CD4-positive, alpha-beta T cell (primary cell): ENCODE data around the gene ME3. TPM values are rescaled to one million over a fixed set of nuclear protein-coding genes. Genes with fewer than 3 reads are reported as not detected.

Experiments used
- ATAC-seq: fragments of 200-7000 bp; cut with Tn5 transposase; one replicate; pipeline ENCODE4 v1.10.0; 2022; ENCODE audit warnings: mild to moderate bottlenecking; ENCODE audit not compliant: poor library complexity
- CTCF ChIA-PET: fragments of 350-600 bp; sonication (Branson Sonifier 250); formaldehyde crosslinking; loops from one replicate; lab custom pipeline; 2021; ENCODE audit warnings: antibody characterized with exemption, inconsistent platforms; lab: Charles Lee
- POLR2A ChIA-PET: fragments of 350-600 bp; sonication (Branson Sonifier 250); formaldehyde crosslinking; loops from one replicate; lab custom pipeline; 2021; ENCODE audit warnings: antibody characterized with exemption, inconsistent platforms; lab: Charles Lee
- DNase-seq, 14 experiments: peaks; one replicate each; pipeline ENCODE4 v3.0.0-alpha.2; 2013 to 2020; ENCODE audit warnings: mixed read lengths in 2 of 14
- H3K27ac ChIP-seq, 2 donors: one replicate each; pipeline versions ENCODE4 v1.5.1 to v1.7.0; 2013; ENCODE audit warnings: low read length in 2 of 2, low read depth in 1 of 2, mild to moderate bottlenecking in 1 of 2
- H3K27me3 ChIP-seq, 2 experiments: 1 replicate in 1 of 2; 2 replicates in 1 of 2; pipeline versions ENCODE4 v1.6.1 to v1.7.0; 2013; ENCODE audit warnings: low read length in 2 of 2, control low read depth in 1 of 2, mild to moderate bottlenecking in 1 of 2, moderate library complexity in 1 of 2; ENCODE audit not compliant: insufficient read depth in 2 of 2, control insufficient read depth in 1 of 2
- H3K36me3 ChIP-seq: one replicate; pipeline ENCODE4 v1.6.1; 2013; ENCODE audit warnings: low read length, control low read depth; ENCODE audit not compliant: insufficient read depth
- H3K4me1 ChIP-seq: one replicate; pipeline ENCODE4 v1.6.1; 2013; ENCODE audit warnings: low read length, control low read depth; ENCODE audit not compliant: insufficient read depth
- H3K4me3 ChIP-seq: one replicate; pipeline ENCODE4 v1.5.1; 2013; ENCODE audit warnings: mild to moderate bottlenecking, low read length, moderate library complexity
- H3K9me3 ChIP-seq, 2 experiments: 1 replicate in 1 of 2; 2 replicates in 1 of 2; pipeline versions ENCODE4 v1.6.1 to v1.7.0; 2013; ENCODE audit warnings: low read length in 2 of 2, mild to moderate bottlenecking in 2 of 2, control low read depth in 1 of 2, moderate library complexity in 1 of 2; ENCODE audit not compliant: control insufficient read depth in 1 of 2, insufficient read depth in 1 of 2
- H3K27ac Mint-ChIP-seq: one replicate; pipeline ENCODE4 v1.8.0; 2020; ENCODE audit warnings: mixed read lengths
- H3K27me3 Mint-ChIP-seq: one replicate; pipeline ENCODE4 v1.8.0; 2021; ENCODE audit warnings: mixed read lengths
- H3K36me3 Mint-ChIP-seq: one replicate; pipeline ENCODE4 v1.8.0; 2021; ENCODE audit warnings: low read depth, mixed read lengths
- H3K4me1 Mint-ChIP-seq: one replicate; pipeline ENCODE4 v1.8.0; 2021; ENCODE audit warnings: low read depth, mixed read lengths
- H3K4me3 Mint-ChIP-seq: one replicate; pipeline ENCODE4 v1.8.0; 2020; ENCODE audit warnings: mild to moderate bottlenecking, mixed read lengths
- H3K9me3 Mint-ChIP-seq: one replicate; pipeline ENCODE4 v1.8.0; 2020; ENCODE audit warnings: mixed read lengths
- intact Hi-C, 2 experiments: fragments of 100-400 bp; cut with DNase I in 1 of 2; cut with micrococcal nuclease in 1 of 2; formaldehyde crosslinking; loops; one replicate each; pipeline versions ENCODE4 v1.15.1 to v1.9.0; 2023 to 2025; cut with DNase I, micrococcal nuclease
- total RNA-seq, 174 experiments: library from RNA in 2 of 174; stranded (reverse) in 2 of 174; gene quantifications; one replicate each; pipeline ENCODE4 v1.2.3 and lab custom pipeline; 2021 to 2026
- TF ChIP-seq, protein P1 (sequence below): fragments of 200-600 bp; IDR thresholded peaks from one replicate; pipeline ENCODE4 v1.8.0; 2022; ENCODE audit warnings: antibody characterized with exemption, mild to moderate bottlenecking

Gene ME3
- total RNA-seq, 2 experiments from 2014 or later: 9.1 to 10.6 TPM

GRCh38 chr11:86575208-86575855, 97.1 kb downstream of the ME3 start:
- H3K4me3 Mint-ChIP-seq: no peak overlapping the region
- ChIA-PET POLR2A (no interaction called here), CTCF (no interaction called here)
- no peak for ATAC-seq
- no peak overlapping the region for H3K27ac Mint-ChIP-seq
- H3K36me3 Mint-ChIP-seq: no peaks in the 10 kb centered on the region
- no peaks in the 10 kb centered on the region for H3K27me3 Mint-ChIP-seq
- intact Hi-C loops: no loop called here
- H3K27me3 ChIP-seq: no peaks in the 10 kb centered on the region
- H3K27ac ChIP-seq: no peak overlapping the region
- TF ChIP-seq, protein P1, sequence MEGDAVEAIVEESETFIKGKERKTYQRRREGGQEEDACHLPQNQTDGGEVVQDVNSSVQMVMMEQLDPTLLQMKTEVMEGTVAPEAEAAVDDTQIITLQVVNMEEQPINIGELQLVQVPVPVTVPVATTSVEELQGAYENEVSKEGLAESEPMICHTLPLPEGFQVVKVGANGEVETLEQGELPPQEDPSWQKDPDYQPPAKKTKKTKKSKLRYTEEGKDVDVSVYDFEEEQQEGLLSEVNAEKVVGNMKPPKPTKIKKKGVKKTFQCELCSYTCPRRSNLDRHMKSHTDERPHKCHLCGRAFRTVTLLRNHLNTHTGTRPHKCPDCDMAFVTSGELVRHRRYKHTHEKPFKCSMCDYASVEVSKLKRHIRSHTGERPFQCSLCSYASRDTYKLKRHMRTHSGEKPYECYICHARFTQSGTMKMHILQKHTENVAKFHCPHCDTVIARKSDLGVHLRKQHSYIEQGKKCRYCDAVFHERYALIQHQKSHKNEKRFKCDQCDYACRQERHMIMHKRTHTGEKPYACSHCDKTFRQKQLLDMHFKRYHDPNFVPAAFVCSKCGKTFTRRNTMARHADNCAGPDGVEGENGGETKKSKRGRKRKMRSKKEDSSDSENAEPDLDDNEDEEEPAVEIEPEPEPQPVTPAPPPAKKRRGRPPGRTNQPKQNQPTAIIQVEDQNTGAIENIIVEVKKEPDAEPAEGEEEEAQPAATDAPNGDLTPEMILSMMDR: no peak
- no peaks in the 10 kb centered on the region for H3K4me1 Mint-ChIP-seq
- no peaks in the 10 kb centered on the region for H3K9me3 Mint-ChIP-seq
- DNase-seq: no peak
- no peaks in the 10 kb centered on the region for H3K9me3 ChIP-seq
- H3K36me3 ChIP-seq: no peaks in the 10 kb centered on the region
- no peaks in the 10 kb centered on the region for H3K4me1 ChIP-seq
- no peak overlapping the region for H3K4me3 ChIP-seq

DNA sequence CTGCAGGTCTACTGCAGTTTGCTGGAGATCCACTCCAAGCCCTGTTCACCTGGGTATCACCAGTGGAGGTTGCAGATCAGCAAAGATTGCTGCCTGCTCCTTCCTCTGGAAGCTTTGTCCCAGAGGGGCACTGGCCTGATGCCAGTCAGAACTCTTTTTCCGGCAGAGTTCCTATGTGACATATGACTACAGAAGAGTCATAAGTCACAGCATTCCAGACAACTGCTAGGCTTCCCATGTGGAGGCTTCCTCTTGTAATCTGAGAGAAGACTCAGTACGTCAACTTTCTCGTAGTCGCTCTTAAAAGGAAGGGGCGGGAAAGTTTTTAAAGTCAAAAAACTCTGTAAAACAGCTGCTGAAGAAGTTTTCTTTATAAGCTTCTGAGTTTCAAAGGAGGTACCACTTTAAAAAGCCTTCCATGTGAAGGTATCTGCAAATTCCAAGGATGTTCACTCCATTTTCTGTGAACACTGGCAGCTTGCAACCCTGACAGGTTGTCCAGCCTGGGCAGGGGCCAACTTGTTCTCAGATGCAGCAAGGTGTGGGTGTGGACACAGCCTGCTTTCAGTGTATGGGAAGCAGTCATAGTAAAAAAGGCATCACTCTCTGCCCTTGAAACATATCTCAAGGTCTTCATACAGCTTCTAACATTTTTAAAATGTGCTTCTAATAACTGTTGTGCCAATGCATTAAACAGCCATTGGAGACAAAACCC, 97.8 kb downstream of the ME3 start:
- ATAC-seq (no peak), DNase-seq (no peak)
- intact Hi-C loops: no loop called here
- H3K4me3 ChIP-seq: no peak overlapping the region
- no peak overlapping the region for H3K27ac ChIP-seq
- CTCF ChIA-PET: no interaction called here
- TF ChIP-seq, protein P1: no peak
- Mint-ChIP-seq H3K9me3 (no peaks in the 10 kb centered on the region), H3K27me3 (no peaks in the 10 kb centered on the region), H3K27ac (no peak overlapping the region), H3K36me3 (no peaks in the 10 kb centered on the region), H3K4me3 (no peak overlapping the region), H3K4me1 (no peaks in the 10 kb centered on the region)
- H3K4me1 ChIP-seq: no peaks in the 10 kb centered on the region
- H3K9me3 ChIP-seq: no peaks in the 10 kb centered on the region
- no peaks in the 10 kb centered on the region for H3K27me3 ChIP-seq
- POLR2A ChIA-PET: no interaction called here
- H3K36me3 ChIP-seq: no peaks in the 10 kb centered on the region

- H3K9me3 ChIP-seq: no peaks in the 10 kb centered on the region
- H3K27ac ChIP-seq: no peak overlapping the region
- Mint-ChIP-seq H3K4me1 (no peaks in the 10 kb centered on the region), H3K27me3 (no peaks in the 10 kb centered on the region), H3K9me3 (no peaks in the 10 kb centered on the region), H3K36me3 (no peaks in the 10 kb centered on the region), H3K4me3 (no peak overlapping the region), H3K27ac (no peak overlapping the region)
- H3K4me1 ChIP-seq: no peaks in the 10 kb centered on the region
- intact Hi-C loops: no loop called here
- H3K36me3 ChIP-seq: no peaks in the 10 kb centered on the region
- ATAC-seq (no peak), DNase-seq (no peak)
- POLR2A ChIA-PET: no interaction called here
- no peaks in the 10 kb centered on the region for H3K27me3 ChIP-seq
- CTCF ChIA-PET: no interaction called here
- no peak overlapping the region for H3K4me3 ChIP-seq
- TF ChIP-seq, protein P1: no peak
Observed at GRCh38 chr11:86571273-86571948, 101.0 kb downstream of the ME3 start.
